Measurements from ENCODE around the gene ALS2CL.

DNA sequence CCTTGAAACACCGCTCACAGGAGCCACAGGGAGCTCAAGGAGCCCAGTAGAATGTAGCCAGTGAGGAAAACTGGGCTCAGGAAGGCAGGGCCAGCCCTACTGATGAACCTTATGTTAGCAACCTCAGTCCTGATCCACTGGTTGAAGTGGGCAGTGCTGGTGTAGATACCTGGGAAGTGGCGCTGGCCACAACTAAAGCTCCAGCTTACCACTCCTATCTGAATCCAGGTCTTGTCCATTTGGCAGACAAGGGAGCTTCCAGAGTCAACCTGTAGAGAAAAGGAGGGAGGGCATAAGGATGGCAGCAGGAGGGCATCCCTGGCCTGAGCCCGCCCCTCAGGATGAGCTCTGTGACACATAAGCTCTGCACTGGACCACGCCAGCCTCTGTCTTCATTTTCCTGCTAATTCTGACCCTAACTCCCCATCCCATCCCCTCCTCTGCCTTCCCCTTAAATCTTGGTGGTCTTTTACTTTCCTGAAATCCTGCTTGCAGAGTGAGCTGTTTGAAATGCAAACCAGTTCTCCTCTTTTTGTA is 26.3 kb upstream of the ALS2CL start:
- TF ChIP-seq POLR2A (IDR thresholded peaks at IDR 0.05; ENCODE audit: borderline replicate concordance, extremely low read depth, insufficient read depth, insufficient read length) (no peak), SP1 (IDR thresholded peaks at IDR 0.05; ENCODE audit: low read depth) (no peak), TCF7L2 (IDR thresholded peaks at IDR 0.05; ENCODE audit: borderline replicate concordance, extremely low read depth, insufficient read depth, insufficient read length) (no peak), ELF1 (IDR thresholded peaks at IDR 0.05; ENCODE audit: borderline replicate concordance, low read depth) (no peak), EZH2phosphoT487 (IDR thresholded peaks at IDR 0.05; ENCODE audit: borderline replicate concordance) (no peak), EZH2 (IDR thresholded peaks at IDR 0.05) (no peak), YY1 (IDR thresholded peaks at IDR 0.05; ENCODE audit: extremely low read depth, insufficient replicate concordance, low read depth, low read length) (no peak), EGR1 (IDR thresholded peaks at IDR 0.05; ENCODE audit: low read depth) (no peak), POLR2AphosphoS5 (IDR thresholded peaks at IDR 0.05; ENCODE audit: low read depth, low read length) (no peak), RAD21 (IDR thresholded peaks at IDR 0.05; ENCODE audit: low read depth) (no peak)
- TF ChIP-seq, protein P1, sequence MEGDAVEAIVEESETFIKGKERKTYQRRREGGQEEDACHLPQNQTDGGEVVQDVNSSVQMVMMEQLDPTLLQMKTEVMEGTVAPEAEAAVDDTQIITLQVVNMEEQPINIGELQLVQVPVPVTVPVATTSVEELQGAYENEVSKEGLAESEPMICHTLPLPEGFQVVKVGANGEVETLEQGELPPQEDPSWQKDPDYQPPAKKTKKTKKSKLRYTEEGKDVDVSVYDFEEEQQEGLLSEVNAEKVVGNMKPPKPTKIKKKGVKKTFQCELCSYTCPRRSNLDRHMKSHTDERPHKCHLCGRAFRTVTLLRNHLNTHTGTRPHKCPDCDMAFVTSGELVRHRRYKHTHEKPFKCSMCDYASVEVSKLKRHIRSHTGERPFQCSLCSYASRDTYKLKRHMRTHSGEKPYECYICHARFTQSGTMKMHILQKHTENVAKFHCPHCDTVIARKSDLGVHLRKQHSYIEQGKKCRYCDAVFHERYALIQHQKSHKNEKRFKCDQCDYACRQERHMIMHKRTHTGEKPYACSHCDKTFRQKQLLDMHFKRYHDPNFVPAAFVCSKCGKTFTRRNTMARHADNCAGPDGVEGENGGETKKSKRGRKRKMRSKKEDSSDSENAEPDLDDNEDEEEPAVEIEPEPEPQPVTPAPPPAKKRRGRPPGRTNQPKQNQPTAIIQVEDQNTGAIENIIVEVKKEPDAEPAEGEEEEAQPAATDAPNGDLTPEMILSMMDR (IDR thresholded peaks at IDR 0.05 in 2 of 3, conservative IDR thresholded peaks at IDR 0.05 in 1 of 3; ENCODE audit: borderline replicate concordance in 1 of 3, insufficient read depth in 1 of 3, low read depth in 2 of 3, low read length in 2 of 3), result no peak
- TF ChIP-seq, protein P2, sequence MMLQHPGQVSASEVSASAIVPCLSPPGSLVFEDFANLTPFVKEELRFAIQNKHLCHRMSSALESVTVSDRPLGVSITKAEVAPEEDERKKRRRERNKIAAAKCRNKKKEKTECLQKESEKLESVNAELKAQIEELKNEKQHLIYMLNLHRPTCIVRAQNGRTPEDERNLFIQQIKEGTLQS (IDR thresholded peaks at IDR 0.05), result no peak
- TF ChIP-seq, protein P3, sequence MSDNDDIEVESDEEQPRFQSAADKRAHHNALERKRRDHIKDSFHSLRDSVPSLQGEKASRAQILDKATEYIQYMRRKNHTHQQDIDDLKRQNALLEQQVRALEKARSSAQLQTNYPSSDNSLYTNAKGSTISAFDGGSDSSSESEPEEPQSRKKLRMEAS (IDR thresholded peaks at IDR 0.05), result no peak

Data from HCT116 (cell line).